HG02840 (cell line): ENCODE data around the gene RPL13.
"Not testable (repeated sequence)": the region's sequence is repeated elsewhere in the genome, so short reads cannot be mapped to it uniquely, and the experiment has no call there.

ENCODE experiments used
- ATAC-seq: cut with Tn5 transposase; IDR thresholded peaks from one replicate; pipeline ENCODE4 v1.9.1; 2021; ENCODE audit warnings: mild to moderate bottlenecking, moderate library complexity, moderate number of reproducible peaks; ENCODE audit not compliant: unreplicated experiment, low FRiP score

Gene RPL13

GRCh38 chr16:89561884-89562599 lies 1.6 kb downstream of the RPL13 start:
- ATAC-seq: no peak

DNA sequence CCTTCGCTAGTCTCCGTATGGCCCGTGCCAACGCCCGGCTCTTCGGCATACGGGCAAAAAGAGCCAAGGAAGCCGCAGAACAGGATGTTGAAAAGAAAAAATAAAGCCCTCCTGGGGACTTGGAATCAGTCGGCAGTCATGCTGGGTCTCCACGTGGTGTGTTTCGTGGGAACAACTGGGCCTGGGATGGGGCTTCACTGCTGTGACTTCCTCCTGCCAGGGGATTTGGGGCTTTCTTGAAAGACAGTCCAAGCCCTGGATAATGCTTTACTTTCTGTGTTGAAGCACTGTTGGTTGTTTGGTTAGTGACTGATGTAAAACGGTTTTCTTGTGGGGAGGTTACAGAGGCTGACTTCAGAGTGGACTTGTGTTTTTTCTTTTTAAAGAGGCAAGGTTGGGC lies 2.5 kb downstream of the RPL13 start:
- ATAC-seq: no peak

DNA sequence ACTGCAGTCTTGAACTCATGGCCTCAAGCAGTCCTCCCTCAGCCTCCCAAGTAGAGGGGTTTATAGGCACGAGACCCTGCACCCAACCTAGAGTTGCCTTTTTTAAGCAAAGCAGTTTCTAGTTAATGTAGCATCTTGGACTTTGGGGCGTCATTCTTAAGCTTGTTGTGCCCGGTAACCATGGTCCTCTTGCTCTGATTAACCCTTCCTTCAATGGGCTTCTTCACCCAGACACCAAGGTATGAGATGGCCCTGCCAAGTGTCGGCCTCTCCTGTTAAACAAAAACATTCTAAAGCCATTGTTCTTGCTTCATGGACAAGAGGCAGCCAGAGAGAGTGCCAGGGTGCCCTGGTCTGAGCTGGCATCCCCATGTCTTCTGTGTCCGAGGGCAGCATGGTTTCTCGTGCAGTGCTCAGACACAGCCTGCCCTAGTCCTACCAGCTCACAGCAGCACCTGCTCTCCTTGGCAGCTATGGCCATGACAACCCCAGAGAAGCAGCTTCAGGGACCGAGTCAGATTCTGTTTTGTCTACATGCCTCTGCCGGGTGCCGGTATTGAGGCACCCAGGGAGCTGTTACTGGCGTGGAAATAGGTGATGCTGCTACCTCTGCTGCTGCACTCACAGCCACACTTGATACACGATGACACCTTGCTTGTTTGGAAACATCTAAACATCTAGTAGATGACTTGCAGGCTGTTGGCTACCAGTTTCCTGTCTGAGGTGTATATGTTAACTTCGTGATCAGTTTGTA lies 3.3 kb downstream of the RPL13 start:
- ATAC-seq: no peak

DNA sequence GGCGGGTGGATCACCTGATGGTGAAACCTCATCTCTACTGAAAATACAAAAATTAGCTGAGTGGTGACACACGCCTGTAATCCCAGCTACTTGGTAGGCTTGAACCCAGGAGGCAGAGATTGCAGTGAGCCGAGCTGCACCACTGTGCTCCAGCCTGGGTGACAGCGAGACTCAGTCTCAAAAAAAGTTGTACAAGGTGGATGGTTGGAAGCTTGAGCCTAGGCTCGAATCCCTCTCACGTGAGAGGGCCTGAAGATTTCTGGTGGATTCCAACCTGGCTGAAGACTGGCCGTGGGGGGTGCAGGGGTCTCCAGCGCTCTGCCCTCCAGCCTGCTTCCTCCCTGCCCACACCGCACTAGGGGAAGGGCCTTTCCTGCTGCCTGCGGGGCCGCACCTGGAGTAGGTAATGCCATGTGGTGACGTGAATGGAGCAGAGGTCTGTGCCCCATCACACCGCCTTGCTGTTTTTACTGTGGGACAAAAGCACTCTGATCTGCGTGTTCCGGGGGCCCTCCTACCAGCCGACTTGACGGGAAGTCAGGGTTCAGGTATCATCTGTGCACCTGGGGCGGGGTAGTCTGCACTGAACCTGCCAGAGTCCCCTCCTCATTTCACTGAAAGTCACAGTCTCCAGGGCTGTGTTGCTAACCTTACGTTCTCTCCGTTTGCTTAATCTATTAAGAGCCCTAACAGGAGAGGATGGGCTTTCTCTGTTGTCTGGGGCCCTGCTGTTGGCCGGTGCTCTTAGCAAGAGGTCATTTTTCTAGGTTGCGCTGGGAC lies 4.2 kb downstream of the RPL13 start:
- ATAC-seq: no peak

GRCh38 chr16:89565256-89565505 lies 4.7 kb downstream of the RPL13 start:
- no peak for ATAC-seq

GRCh38 chr16:89565506-89566372 lies 5.3 kb downstream of the RPL13 start:
- no peak for ATAC-seq

GRCh38 chr16:89567656-89568594 lies 7.4 kb downstream of the RPL13 start:
- no peak for ATAC-seq

GRCh38 chr16:89569506-89570341 lies 9.2 kb downstream of the RPL13 start:
- no peak for ATAC-seq

- no peak for ATAC-seq
These were observed 10.0 kb downstream of the RPL13 start for GRCh38 chr16:89570342-89570923.

GRCh38 chr16:89570983-89571598 lies 10.6 kb downstream of the RPL13 start:
- ATAC-seq: not testable (repeated sequence)

- no peak for ATAC-seq
These were observed 11.2 kb downstream of the RPL13 start for GRCh38 chr16:89571636-89572035.

GRCh38 chr16:89572073-89572484 lies 11.6 kb downstream of the RPL13 start:
- no peak for ATAC-seq

DNA sequence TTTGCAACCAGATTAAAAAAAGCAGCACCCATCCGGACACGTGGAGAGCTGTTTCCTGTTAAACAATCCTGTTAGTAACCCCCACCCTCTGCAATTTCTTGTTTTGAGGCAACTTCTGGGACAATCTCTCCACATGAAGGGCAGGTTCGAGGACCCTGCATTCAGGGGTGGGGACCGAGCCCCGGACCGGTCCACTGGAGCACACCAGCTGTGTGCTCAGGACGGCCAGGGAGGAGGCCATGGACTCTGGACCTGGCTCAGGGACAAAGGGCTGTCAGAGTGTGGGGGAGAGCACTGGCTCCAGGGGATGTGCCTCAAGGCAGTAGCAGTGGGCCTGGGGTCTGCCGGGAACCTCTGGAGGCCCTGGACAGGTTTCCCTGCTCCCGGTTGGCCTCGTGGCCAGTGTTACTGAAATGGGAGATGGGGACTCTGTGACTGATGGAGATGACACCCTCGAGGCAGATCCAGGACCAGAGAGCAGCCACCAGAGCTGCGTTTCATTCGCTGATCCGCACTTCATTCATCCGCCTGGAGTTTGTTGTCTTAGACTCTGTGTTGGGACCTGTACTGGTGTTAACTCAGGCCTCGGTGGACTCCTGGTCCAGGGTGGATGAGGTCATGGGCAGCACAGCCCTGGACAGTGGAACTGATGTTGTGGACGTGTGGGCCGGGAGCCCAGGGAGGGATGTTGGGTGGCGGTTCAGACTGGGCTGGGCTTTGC lies 12.2 kb downstream of the RPL13 start:
- ATAC-seq: no peak

- no peak for ATAC-seq
These were observed 13.6 kb downstream of the RPL13 start for GRCh38 chr16:89573826-89574680.

DNA sequence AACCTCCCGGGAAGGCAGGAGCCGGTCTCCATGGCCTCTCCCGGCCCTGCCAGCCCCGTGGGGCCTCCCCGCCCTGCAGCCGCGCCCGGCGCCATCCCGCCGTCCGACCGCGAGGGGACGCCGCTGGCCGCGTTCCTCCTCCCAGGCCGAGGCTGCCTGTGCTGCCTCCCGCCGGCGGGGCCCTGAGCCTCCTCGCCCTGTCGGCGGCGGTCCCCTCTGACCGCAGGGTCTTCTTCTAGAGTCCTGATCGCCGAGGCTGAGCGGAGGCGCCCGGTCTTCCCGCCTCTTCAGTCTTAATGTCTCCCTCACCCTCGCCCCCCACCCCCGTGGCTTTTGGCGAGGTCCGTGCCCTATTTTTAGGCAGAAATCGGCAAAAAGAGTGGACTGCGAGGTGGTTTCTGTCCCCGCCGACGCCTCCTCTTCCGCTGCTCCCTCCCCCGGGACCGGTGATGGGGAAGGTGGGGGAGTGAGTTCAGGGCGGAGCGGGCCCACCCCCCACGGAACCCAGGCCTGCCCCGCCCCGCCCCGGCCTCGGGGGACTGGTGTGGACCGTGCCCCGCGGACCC lies 14.3 kb downstream of the RPL13 start:
- ATAC-seq: peak; percentile 43
